Activated naive CD4-positive, alpha-beta T cell treated with anti-CD3 and anti-CD28 coated beads, Interleukin-2, amount 50 U/mL, for 72 hours (primary cell): ENCODE data around the gene ENTPD5. TPM values are rescaled to one million over a fixed set of nuclear protein-coding genes. Genes with fewer than 3 reads are reported as not detected.
A peak's percentile ranks its signal among the peaks of the same experiment; 100 is the strongest.
"Not testable (repeated sequence)": the region's sequence is repeated elsewhere in the genome, so short reads cannot be mapped to it uniquely, and the experiment has no call there.

Experiments used
- ATAC-seq, 2 donors: fragments of 150-1000 bp; cut with Tn5 transposase; 2 replicates each; pipeline ENCODE4 v1.10.0; 2021; ENCODE audit warnings: mild to moderate bottlenecking in 2 of 2, moderate library complexity in 2 of 2
- DNase-seq, 2 donors: peaks; one replicate each; pipeline ENCODE4 v3.0.0; 2021 to 2022; ENCODE audit warnings: low spot score in 2 of 2
- H3K27ac Mint-ChIP-seq, 2 donors: one replicate each; pipeline ENCODE4 v1.8.0; 2022; ENCODE audit warnings: mild to moderate bottlenecking in 2 of 2, mixed read lengths in 2 of 2
- H3K36me3 Mint-ChIP-seq, 2 donors: one replicate each; pipeline ENCODE4 v1.8.0; 2022; ENCODE audit warnings: mixed read lengths in 2 of 2
- H3K9me3 Mint-ChIP-seq, 2 donors: one replicate each; pipeline ENCODE4 v1.8.0; 2022; ENCODE audit warnings: mixed read lengths in 2 of 2
- total RNA-seq, 2 donors: library from RNA; stranded (reverse); gene quantifications; one replicate each; pipeline ENCODE4 v1.2.3, GENCODE V29; 2022

ENTPD5 gene
- total RNA-seq, 2 donors from 2014 or later: 3.1 to 14.4 TPM

GRCh38 chr14:73965216-73965615 is 53.9 kb downstream of the ENTPD5 start:
- ATAC-seq (no peak), DNase-seq (no peak)
- peaks cover 0 to 11% of the 10 kb centered on the region in 2 donors for H3K36me3 Mint-ChIP-seq
- no peak overlapping the region for H3K27ac Mint-ChIP-seq
- H3K9me3 Mint-ChIP-seq: no peaks in the 10 kb centered on the region

DNA sequence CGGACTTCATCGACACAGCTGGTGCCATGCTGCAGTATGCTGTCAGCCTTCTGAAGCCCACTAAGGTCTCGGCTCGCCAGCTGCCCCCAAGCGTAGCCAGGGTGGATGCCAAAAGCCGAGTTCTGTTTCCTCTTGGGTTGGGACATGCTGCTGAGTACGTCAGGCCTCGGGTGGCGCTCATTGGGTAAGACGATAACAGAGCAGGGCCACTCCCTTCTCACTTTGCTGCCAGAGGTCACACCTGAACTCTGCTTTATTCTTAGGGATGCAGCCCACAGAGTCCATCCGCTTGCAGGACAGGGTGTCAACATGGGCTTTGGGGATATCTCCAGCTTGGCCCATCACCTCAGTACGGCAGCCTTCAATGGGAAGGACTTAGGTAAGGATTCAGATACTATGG is 57.9 kb downstream of the ENTPD5 start:
- DNase-seq (no peak), ATAC-seq (no peak)
- H3K27ac Mint-ChIP-seq: no peak overlapping the region
- peaks cover 0 to 12% of the 10 kb centered on the region in 2 donors for H3K36me3 Mint-ChIP-seq
- no peaks in the 10 kb centered on the region for H3K9me3 Mint-ChIP-seq

GRCh38 chr14:73958591-73958990 is 60.5 kb downstream of the ENTPD5 start:
- DNase-seq (no peak), ATAC-seq (no peak)
- Mint-ChIP-seq H3K9me3 (no peaks in the 10 kb centered on the region), H3K36me3 (peaks cover 0 to 12% of the 10 kb centered on the region in 2 donors), H3K27ac (peak overlapping the region; percentile 15 to 43)

- Mint-ChIP-seq H3K36me3 (peaks cover 0 to 6% of the 10 kb centered on the region in 2 donors), H3K27ac (no peak overlapping the region), H3K9me3 (no peaks in the 10 kb centered on the region)
- DNase-seq (no peak), ATAC-seq (no peak)
Measured at GRCh38 chr14:73955674-73956073, 63.4 kb downstream of the ENTPD5 start.

DNA sequence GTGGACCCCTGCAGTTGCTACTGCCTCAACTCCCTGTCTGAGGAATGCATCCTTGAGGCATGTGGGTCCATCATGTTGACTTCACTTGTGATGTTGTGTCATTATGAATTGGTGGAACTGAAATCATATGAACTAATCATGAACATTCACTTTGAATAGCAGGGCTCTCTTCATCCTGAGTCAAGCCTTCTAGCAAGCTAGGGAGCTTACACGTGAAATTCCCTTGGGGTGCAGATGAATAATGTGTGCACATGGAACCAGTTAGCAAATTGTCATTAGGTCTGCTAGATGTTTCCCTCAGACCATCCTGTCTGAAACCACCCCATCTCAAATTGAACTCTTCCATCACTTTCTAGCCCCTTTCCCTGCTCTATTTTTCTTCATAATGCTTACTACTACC is 65.4 kb downstream of the ENTPD5 start:
- ATAC-seq (no peak), DNase-seq (no peak)
- H3K27ac Mint-ChIP-seq: peak overlapping the region in 1 of 2 donors; percentile 48
- H3K9me3 Mint-ChIP-seq: no peaks in the 10 kb centered on the region
- peaks cover 0 to 5% of the 10 kb centered on the region in 2 donors for H3K36me3 Mint-ChIP-seq

DNA sequence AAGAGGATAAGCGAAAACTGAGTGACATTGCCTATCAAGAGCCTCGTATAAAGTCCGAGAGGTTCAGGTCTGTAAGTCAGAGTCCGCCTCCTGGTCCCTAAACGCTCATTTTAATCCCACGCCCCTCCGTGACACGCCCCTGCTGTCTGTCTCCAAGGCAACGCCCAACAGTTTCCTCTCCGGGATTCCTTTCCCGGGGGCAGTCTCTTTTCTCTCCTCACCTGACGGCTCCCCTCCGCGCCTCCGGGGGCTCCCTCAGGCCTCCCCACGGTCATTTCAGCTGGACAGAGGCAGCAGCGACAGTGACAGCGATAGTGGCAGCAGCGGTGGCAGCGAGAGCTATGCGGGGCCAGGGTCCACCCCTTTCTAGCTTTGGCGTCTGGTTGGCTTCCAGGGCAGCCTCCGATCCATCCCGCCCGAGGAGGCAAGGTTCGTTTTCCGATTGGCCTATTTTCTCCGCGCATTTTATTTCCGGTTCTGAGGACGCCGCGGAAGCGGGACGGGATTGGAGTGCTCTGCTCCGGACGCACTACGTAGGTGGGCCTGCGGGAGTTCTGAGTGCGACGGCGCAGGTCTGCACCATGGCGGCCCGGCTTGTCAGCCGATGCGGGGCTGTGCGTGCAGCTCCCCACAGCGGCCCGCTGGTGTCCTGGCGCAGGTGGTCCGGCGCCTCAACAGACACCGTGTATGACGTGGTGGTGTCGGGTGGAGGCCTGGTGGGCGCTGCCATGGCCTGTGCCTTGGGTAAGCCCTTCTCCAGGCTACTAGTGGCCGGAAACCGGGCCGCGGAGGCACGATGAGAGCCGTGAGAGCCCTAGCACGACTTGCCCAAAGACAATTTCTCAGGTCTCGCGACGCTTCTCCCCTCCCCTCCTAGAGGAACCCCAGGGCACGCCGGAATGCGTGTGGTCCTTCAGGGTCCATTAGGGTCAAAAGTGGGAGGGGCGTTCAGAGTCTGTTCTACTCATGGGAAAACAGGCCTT is 69.0 kb downstream of the ENTPD5 start, which contains the start of the genes COQ6 and FAM161B:
Gene COQ6 (plus strand): TSS at position 551 of the 983 bp plus-strand sequence. CDS start 31 bp downstream, at position 582.
Gene FAM161B (minus strand): TSS at position 343 of the 983 bp plus-strand sequence. CDS start 68 bp downstream, at position 275.
- Mint-ChIP-seq H3K9me3 (no peaks in the 10 kb centered on the region), H3K27ac (peak within 1 kb of the TSS; percentile 92 to 98), H3K36me3 (peaks cover 0 to 5% of the 10 kb centered on the region in 2 donors)
- ATAC-seq (peak; percentile 95 to 96), DNase-seq (peak; percentile 91 to 95)

- DNase-seq: no peak
- no peak for ATAC-seq
- no peaks in the 10 kb centered on the region for H3K9me3 Mint-ChIP-seq
- H3K36me3 Mint-ChIP-seq: peaks cover 0 to 3% of the 10 kb centered on the region in 2 donors
- H3K27ac Mint-ChIP-seq: no peak overlapping the region
Measured at GRCh38 chr14:73945159-73945670, 73.9 kb downstream of the ENTPD5 start.

DNA sequence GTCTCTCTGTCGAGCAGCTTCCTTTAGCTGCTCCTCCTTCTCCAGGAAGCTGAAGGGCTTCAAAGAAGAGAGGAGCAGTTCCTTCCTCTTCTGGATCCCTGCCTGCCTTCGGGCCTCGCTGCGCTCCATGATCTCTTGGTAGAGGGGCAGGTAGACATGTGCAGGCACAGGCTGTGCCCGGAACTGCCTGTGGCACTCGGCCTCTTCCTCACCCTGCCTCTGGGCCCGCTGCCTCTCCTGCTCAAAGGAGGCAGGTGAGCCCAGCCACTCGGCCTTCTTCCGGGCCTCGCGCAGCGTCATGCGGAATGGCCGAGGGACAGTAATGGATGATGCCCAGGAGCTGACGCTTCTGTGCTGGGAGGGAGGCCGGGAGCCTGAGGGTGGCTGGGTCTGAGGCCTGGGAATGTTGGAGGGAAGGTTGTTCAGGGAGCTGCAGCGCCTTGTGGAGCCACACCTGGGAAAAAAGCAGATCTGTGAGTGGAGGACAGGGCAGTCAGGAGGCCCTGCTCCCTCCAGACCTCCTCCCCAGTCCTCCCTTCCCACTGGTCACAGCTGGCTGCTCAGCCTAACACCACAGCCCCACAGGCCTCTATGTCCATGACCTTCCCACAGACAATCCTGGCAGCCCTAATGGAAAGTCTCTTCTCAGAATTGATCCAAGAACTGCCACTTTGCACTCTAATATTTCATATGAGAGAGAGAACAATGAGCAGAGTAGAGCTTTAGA is 74.5 kb downstream of the ENTPD5 start:
- no peak for ATAC-seq
- DNase-seq: no peak
- Mint-ChIP-seq H3K9me3 (no peaks in the 10 kb centered on the region), H3K27ac (no peak overlapping the region), H3K36me3 (no peaks in the 10 kb centered on the region)

- H3K36me3 Mint-ChIP-seq: no peaks in the 10 kb centered on the region
- DNase-seq: no peak
- peak overlapping the region; percentile 5 to 75 for H3K27ac Mint-ChIP-seq
- peak in 1 of 2 donors; percentile 83 for ATAC-seq
- H3K9me3 Mint-ChIP-seq: no peaks in the 10 kb centered on the region
Measured at GRCh38 chr14:73943083-73943482, 76.0 kb downstream of the ENTPD5 start.

DNA sequence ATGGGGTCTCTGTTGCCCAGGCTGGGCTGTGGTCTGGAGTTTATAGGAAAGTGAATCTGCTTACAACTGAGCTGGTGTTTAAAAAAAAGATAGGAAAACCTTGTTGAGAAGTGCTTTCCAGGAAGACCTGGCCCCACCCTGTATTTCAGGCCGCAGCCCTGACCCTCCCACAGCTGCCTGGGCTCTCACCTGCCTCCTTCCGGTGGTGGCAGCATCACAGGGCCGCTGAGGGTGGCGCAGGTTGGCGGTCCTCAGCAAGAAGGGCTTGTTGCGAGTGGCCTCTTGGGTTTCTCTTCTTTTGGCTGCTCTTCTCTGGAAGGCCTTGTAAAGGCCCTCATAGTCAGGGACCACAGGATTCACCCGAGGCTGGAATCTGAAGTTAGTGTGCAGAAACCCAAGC is 76.9 kb downstream of the ENTPD5 start:
- ATAC-seq (no peak), DNase-seq (no peak)
- Mint-ChIP-seq H3K27ac (peak overlapping the region in 1 of 2 donors; percentile 38), H3K9me3 (no peaks in the 10 kb centered on the region), H3K36me3 (no peaks in the 10 kb centered on the region)

GRCh38 chr14:73937012-73937411 is 82.1 kb downstream of the ENTPD5 start:
- no peak overlapping the region for H3K27ac Mint-ChIP-seq
- no peaks in the 10 kb centered on the region for H3K9me3 Mint-ChIP-seq
- H3K36me3 Mint-ChIP-seq: peaks cover 4% of the 10 kb centered on the region in 2 donors
- ATAC-seq: peak in 1 of 2 donors; percentile 37
- DNase-seq: no peak

DNA sequence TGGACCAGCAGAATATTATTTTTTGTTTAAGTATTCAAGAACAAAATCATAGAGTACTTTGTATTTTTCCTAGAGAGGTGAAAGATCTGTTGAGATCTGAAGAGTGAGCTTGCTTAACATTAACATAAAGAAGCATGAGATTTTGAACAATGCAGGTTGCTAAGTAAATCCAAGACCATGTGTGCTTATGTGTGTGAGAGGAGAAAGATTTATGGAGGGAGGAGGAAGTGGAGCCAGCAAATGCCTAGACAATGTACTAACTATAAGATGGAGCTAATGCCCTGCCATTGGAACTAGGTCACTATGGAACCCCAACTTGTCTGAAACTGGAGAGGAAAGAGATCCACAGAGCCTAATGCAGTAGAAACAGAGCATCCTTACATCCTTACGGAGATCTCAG is 82.5 kb downstream of the ENTPD5 start:
- Mint-ChIP-seq H3K9me3 (no peaks in the 10 kb centered on the region), H3K27ac (no peak overlapping the region), H3K36me3 (peaks cover 4% of the 10 kb centered on the region in 2 donors)
- ATAC-seq (peak in 1 of 2 donors; percentile 3), DNase-seq (no peak)

DNA sequence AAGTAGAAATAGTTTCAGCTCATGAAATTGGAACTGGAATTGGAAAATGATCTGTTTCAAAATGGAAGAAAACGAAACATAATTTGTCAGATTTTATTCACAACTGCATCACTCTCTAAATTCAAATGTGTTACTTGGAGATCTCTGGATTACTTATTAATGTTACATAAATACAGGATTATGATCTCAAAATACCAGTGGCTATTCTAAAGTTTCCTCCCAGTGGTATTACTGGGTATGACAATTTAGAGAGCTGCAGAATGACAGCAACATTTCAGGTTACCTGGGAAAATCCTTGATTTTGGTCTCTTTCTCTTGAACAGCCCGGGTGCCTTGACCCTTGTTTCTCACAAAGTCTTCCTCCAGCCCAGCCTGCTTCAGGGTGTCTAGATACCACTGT is 83.4 kb downstream of the ENTPD5 start:
- DNase-seq (no peak), ATAC-seq (no peak)
- Mint-ChIP-seq H3K36me3 (peaks cover 4% of the 10 kb centered on the region in 2 donors), H3K9me3 (no peaks in the 10 kb centered on the region), H3K27ac (no peak overlapping the region)

- DNase-seq: no peak
- Mint-ChIP-seq H3K9me3 (no peaks in the 10 kb centered on the region), H3K27ac (peak overlapping the region in 1 of 2 donors; percentile 8), H3K36me3 (peaks cover 8 to 40% of the 10 kb centered on the region in 2 donors)
- ATAC-seq: no peak
Measured at GRCh38 chr14:73924337-73924736, 94.8 kb downstream of the ENTPD5 start.

GRCh38 chr14:73919457-73919856 is 99.6 kb downstream of the ENTPD5 start:
- DNase-seq, H3K9me3 Mint-ChIP-seq, ATAC-seq, H3K36me3 Mint-ChIP-seq: not testable (repeated sequence)
- H3K27ac Mint-ChIP-seq: peak overlapping the region in 1 of 2 donors; percentile 62

GRCh38 chr14:73916324-73916723 is 102.8 kb downstream of the ENTPD5 start:
- H3K9me3 Mint-ChIP-seq: peaks cover under 1% of the 10 kb centered on the region in 2 donors
- H3K36me3 Mint-ChIP-seq: peaks cover 16 to 24% of the 10 kb centered on the region in 2 donors
- DNase-seq (no peak), ATAC-seq (no peak)
- no peak overlapping the region for H3K27ac Mint-ChIP-seq

DNA sequence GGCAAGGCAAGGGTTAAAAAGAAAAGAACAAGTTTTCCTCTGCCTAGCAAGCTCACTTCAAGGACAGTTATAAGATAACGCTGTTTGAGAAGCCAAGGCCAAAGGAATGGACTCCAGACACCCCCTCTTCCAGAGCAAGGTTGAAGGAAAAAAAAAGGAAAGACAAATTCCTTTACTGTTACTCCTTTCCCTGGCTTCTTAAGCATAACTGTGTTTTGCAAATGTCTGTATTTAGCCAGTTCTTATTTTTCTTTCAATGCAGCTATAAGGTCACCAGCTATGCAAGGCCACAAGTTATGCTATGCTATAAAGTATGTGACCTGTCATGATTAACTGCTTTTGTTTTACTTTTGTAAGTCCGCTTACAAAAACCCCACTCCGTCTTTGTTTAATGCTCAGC is 105.8 kb downstream of the ENTPD5 start:
- Mint-ChIP-seq H3K27ac (no peak overlapping the region), H3K9me3 (peaks cover 9 to 12% of the 10 kb centered on the region in 2 donors), H3K36me3 (peaks cover 47 to 49% of the 10 kb centered on the region in 2 donors)
- ATAC-seq (no peak), DNase-seq (no peak)
